Prostate gland (tissue), 2 donors: ENCODE results near the gene TPD52L1. TPM values are rescaled to one million over a fixed set of nuclear protein-coding genes. Genes with fewer than 3 reads are reported as not detected.
"Not testable (repeated sequence)": the region's sequence is repeated elsewhere in the genome, so short reads cannot be mapped to it uniquely, and the experiment has no call there.

ENCODE experiments used
- DNase-seq: peaks from one replicate; pipeline ENCODE4 v3.0.0-alpha.2; 2019; ENCODE audit warnings: low spot score
- H3K27ac ChIP-seq, 2 donors: fragments of 200-600 bp; sonication (generic); 2 replicates each; pipeline ENCODE4 v1.5.1; 2017 to 2019
- H3K27me3 ChIP-seq: fragments of 200-600 bp; sonication (generic); replicated peaks from 2 replicates; pipeline ENCODE4 v1.5.1; 2019; ENCODE audit not compliant: insufficient read depth
- H3K36me3 ChIP-seq, 2 donors: fragments of 200-600 bp; sonication (generic); 1 replicate in 1 of 2; 2 replicates in 1 of 2; pipeline versions ENCODE4 v1.5.1 to v1.8.1; 2017 to 2019
- H3K4me1 ChIP-seq: fragments of 200-600 bp; sonication (generic); replicated peaks from 2 replicates; pipeline ENCODE4 v1.5.1; 2019
- H3K4me3 ChIP-seq, 2 donors: fragments of 200-600 bp; sonication (generic); 2 replicates each; pipeline ENCODE4 v1.5.1; 2017 to 2019
- H3K9me3 ChIP-seq: fragments of 200-600 bp; sonication (generic); 2 replicates; pipeline ENCODE4 v1.5.1; 2017
- POLR2A ChIP-seq: fragments of 450-650 bp; IDR thresholded peaks from one replicate; pipeline ENCODE4 v1.6.1; 2016; ENCODE audit warnings: antibody characterized with exemption, mild to moderate bottlenecking
- POLR2AphosphoS5 ChIP-seq: sonication (generic); formaldehyde crosslinking; IDR thresholded peaks from one replicate; pipeline ENCODE4 v1.6.1; 2017; ENCODE audit warnings: antibody characterized with exemption
- WGBS: methylation state at CpG from one replicate; pipeline ENCODE4 v1.1.5; 2018; 5-methylcytosine and 5-hydroxymethylcytosine counted together
- intact Hi-C: fragments of 100-400 bp; cut with DNase I; formaldehyde crosslinking; loops from one replicate; pipeline ENCODE4 v1.14.2; 2022
- total RNA-seq, 2 donors: library from RNA; depleted of rRNA; stranded (reverse); fragments of >200 nt; gene quantifications; one replicate each; pipeline ENCODE4 v1.1.0, GENCODE V29; 2016
- TF ChIP-seq, protein P1 (sequence below), 4 experiments: fragments of 200-600 bp in 2 of 4; fragments of 450-650 bp in 2 of 4; sonication (generic) in 2 of 4; IDR thresholded peaks; 1 replicate in 3 of 4; 2 replicates in 1 of 4; pipeline ENCODE4 v1.5.1; 2016 to 2019; ENCODE audit warnings: antibody characterized with exemption in 4 of 4, mild to moderate bottlenecking in 2 of 4, moderate library complexity in 2 of 4

Gene TPD52L1
- total RNA-seq, 2 donors from 2014 or later = 63.9 to 105 TPM

DNA sequence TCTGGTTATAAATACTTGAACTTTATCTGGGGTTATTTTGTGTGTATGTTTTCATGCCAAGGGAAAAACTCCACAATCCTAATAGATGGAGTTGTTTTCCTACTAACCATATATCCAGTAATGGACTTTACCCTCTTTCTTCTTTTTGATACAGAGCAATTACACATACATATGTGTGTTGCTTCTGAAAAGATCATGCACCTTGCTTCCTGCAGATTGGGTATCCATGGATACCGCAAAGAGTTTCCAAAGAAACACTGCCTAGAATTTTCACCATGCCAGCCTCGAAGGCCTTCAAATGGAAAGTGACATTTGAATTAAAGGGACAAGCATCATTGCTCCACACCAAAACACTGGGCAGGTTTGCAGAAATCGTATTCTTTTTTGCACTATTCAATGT lies 121.4 kb downstream of the TPD52L1 start:
- no peaks in the 10 kb centered on the region for H3K9me3 ChIP-seq
- H3K4me1 ChIP-seq = no peaks in the 10 kb centered on the region
- no peak overlapping the region for H3K4me3 ChIP-seq
- TF ChIP-seq POLR2AphosphoS5 = no peak
- TF ChIP-seq, protein P1, sequence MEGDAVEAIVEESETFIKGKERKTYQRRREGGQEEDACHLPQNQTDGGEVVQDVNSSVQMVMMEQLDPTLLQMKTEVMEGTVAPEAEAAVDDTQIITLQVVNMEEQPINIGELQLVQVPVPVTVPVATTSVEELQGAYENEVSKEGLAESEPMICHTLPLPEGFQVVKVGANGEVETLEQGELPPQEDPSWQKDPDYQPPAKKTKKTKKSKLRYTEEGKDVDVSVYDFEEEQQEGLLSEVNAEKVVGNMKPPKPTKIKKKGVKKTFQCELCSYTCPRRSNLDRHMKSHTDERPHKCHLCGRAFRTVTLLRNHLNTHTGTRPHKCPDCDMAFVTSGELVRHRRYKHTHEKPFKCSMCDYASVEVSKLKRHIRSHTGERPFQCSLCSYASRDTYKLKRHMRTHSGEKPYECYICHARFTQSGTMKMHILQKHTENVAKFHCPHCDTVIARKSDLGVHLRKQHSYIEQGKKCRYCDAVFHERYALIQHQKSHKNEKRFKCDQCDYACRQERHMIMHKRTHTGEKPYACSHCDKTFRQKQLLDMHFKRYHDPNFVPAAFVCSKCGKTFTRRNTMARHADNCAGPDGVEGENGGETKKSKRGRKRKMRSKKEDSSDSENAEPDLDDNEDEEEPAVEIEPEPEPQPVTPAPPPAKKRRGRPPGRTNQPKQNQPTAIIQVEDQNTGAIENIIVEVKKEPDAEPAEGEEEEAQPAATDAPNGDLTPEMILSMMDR (IDR thresholded peaks at IDR 0.05) = no peak
- no peak for TF ChIP-seq POLR2A
- 89% methylated on average over 3 of the region's 3 CpGs for WGBS
- no peak for DNase-seq
- no peaks in the 10 kb centered on the region for H3K27me3 ChIP-seq
- intact Hi-C loops = no loop called here
- H3K27ac ChIP-seq = no peak overlapping the region
- H3K36me3 ChIP-seq = no peaks in the 10 kb centered on the region

DNA sequence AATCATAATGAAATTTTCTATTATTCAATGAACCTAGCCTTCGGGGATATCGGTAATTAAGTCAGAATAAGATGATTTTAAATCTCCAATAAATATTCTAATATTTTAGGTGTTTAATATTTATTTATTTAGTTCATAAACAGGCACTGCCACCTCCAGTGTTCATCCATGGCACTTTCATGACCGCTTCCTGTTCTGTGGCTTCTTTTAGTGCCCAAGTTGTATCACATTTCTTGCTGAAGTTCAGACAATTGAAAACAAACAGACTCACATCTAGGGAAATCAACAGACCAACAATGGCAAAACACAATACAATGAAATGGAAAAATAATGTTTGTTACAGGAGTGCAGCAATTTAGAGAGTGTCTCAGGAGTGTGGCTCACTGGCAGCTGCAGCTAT lies 122.2 kb downstream of the TPD52L1 start:
- DNase-seq = no peak
- no peaks in the 10 kb centered on the region for H3K4me1 ChIP-seq
- no peaks in the 10 kb centered on the region for H3K36me3 ChIP-seq
- H3K27ac ChIP-seq = no peak overlapping the region
- H3K4me3 ChIP-seq = no peak overlapping the region
- no peaks in the 10 kb centered on the region for H3K9me3 ChIP-seq
- intact Hi-C loops = no loop called here
- WGBS = 94% methylated on average over 3 of the region's 3 CpGs
- TF ChIP-seq, protein P1 (IDR thresholded peaks at IDR 0.05) = no peak
- no peak for TF ChIP-seq POLR2A
- TF ChIP-seq POLR2AphosphoS5 = no peak
- H3K27me3 ChIP-seq = no peaks in the 10 kb centered on the region

DNA sequence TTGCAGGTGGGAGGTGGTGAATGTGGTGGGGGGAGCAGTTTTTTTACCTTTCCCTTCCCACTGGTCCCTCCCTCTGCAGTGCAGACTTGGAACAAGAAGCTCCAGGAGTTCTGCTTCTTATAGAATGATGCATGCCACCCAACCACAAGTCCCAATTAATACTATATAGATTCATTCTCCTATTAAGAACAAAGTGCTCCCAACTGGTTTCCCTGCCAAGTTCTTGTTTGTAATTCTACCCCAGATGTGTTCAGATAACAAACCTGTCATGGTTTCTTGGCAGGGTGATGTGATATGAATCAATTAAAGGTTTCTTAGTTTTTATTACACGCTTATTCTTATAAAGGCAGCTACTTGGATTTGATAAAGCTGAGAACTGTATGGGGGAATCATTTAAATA lies 124.3 kb downstream of the TPD52L1 start:
- Histone ChIP-seq H3K9me3 (no peaks in the 10 kb centered on the region), H3K27ac (no peak overlapping the region), H3K4me1 (no peaks in the 10 kb centered on the region), H3K36me3 (no peaks in the 10 kb centered on the region), H3K27me3 (no peaks in the 10 kb centered on the region), H3K4me3 (no peak overlapping the region)
- DNase-seq = no peak
- TF ChIP-seq POLR2AphosphoS5 (no peak), POLR2A (no peak)
- TF ChIP-seq, protein P1 (IDR thresholded peaks at IDR 0.05) = no peak
- intact Hi-C loops = no loop called here
- WGBS = 50% methylated on average over 1 of the region's 1 CpG

DNA sequence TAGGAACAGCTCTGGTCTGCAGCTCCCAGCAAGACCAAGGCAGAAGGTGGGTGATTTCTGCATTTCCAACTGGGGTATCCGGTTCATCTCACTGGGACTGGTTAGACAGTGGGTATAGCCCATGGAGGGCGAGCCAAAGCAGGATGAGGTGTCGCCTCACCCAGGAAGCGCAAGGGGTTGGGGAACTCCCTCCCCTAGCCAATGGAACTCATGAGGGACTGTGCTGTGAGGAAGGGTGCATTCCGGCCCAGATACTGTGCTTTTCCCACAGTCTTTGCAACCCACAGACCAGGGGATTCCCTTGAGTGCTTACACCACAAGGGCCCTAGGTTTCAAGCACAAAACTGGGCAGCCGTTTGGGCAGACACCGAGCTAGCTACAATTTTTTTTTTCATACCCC lies 126.4 kb downstream of the TPD52L1 start:
- intact Hi-C loops = no loop called here
- no peaks in the 10 kb centered on the region for H3K9me3 ChIP-seq
- TF ChIP-seq POLR2A (no peak), POLR2AphosphoS5 (no peak)
- TF ChIP-seq, protein P1 (IDR thresholded peaks at IDR 0.05) = no peak
- no peaks in the 10 kb centered on the region for H3K4me1 ChIP-seq
- WGBS = 85% methylated on average over 7 of the region's 7 CpGs
- H3K27me3 ChIP-seq = no peaks in the 10 kb centered on the region
- no peaks in the 10 kb centered on the region for H3K36me3 ChIP-seq
- H3K4me3 ChIP-seq = no peak overlapping the region
- no peak for DNase-seq
- no peak overlapping the region for H3K27ac ChIP-seq

DNA sequence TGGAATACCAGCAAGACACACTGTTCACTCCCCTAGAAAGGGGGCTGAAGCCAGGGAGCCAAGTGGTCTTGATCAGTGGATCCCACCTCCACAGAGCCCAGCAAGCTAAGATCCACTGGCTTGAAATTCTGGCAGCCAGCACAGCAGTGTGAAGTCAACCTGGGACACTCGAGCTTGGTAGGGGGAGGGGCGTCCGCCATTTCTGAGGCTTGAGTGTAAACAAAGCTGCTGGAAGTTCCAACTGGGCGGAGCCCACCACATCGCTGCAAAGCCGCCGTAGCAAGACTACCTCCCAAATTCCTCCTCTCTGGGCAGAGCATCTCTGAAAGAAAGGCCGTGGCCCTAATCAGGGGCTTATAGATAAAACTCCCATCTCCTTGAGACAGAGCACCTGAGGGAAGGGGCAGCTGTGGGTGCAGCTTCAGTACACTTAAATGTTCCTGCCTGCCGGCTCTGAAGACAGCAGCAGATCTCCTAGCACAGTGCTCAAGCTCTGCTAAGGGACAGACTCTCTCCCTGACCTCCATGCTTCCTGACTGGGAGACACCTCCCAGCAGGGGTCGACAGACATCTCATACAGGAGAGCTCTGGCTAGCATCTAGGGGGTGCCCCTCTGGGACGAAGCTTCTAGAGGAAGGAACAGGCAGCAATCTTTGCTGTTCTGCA lies 126.9 kb downstream of the TPD52L1 start:
- H3K4me1 ChIP-seq, H3K36me3 ChIP-seq, H3K4me3 ChIP-seq, DNase-seq, H3K27ac ChIP-seq, H3K9me3 ChIP-seq, intact Hi-C loops, H3K27me3 ChIP-seq: not testable (repeated sequence)
- 90% methylated on average over 11 of the region's 11 CpGs for WGBS

DNA sequence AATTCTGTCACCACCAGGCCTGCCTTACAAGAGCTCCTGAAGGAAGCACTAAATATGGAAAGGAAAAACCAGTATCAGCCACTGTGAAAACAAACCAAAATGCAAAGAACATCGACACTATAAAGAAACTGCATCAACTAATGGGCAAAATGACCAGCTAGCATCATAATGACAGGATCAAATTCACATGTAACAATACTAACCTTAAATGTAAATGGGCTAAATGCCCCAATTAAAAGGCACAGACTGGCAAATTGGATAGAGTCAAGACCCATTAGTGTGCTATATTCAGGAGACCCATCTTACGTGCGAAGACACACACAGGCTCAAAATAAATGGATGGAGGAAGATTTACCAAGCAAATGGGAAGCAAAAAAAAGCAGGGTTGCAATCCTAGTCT lies 128.9 kb downstream of the TPD52L1 start:
- H3K27me3 ChIP-seq, H3K4me1 ChIP-seq, H3K4me3 ChIP-seq, H3K27ac ChIP-seq, H3K36me3 ChIP-seq, DNase-seq, intact Hi-C loops, H3K9me3 ChIP-seq: not testable (repeated sequence)
- WGBS = 97% methylated on average over 3 of the region's 3 CpGs
